ENCODE measurements around the gene ALDH5A1. TPM values are rescaled to one million over a fixed set of nuclear protein-coding genes. Genes with fewer than 3 reads are reported as not detected.

The ALDH5A1 gene
- polyA plus RNA-seq, 1 donor (not counting 4 experiments of a cell fraction or from before 2014, with no cell fraction given) = 0.45 TPM

DNA sequence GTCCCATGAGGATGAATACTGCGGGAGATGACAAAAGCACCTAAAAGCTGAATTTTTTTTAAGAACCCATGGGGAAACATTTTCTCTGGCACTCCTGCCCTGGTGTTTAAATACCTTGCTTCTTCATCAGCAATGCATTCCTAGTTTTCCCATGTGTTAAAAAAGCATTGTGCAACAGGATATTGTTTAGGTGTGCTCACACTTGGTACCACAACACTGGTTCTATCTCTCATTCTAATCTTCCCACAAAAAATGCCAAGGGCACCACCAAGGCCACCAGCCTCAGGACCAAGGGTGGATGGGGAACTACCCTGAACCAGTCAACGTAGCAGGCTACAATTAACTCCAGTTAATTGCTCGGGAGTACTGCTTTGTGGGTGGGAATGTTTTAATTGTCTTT lies 50.9 kb downstream of the ALDH5A1 start:
- H3K27me3 ChIP-seq (ENCODE audit: control insufficient read depth, extremely low read depth, insufficient read depth, low read length) = no peaks in the 10 kb centered on the region
- FAIRE-seq (no peak), DNase-seq (ENCODE audit: low read depth, low spot score) (no peak)
- H3K4me2 ChIP-seq (ENCODE audit: control insufficient read depth, extremely low read depth, insufficient read depth, low read depth, low read length) = no peak overlapping the region
- dilution Hi-C loops (cut with MboI; ENCODE audit: extremely low pct_ligation_motif_present, low sequenced_read_pairs) = no loop called here
- no peaks in the 10 kb centered on the region for H3K9me3 ChIP-seq (ENCODE audit: control insufficient read depth, low read depth, low read length)
- H3K9ac ChIP-seq (ENCODE audit: control insufficient read depth, extremely low read depth, insufficient read depth, low read length) = no peak overlapping the region
- H2AFZ ChIP-seq (ENCODE audit: control insufficient read depth, low read length) = no peak overlapping the region
- no peak overlapping the region for H3K4me3 ChIP-seq (ENCODE audit: control insufficient read depth in 2 of 3, extremely low read depth in 1 of 3, insufficient read depth in 2 of 3, low read depth in 1 of 3, low read length in 3 of 3)
- H3K27ac ChIP-seq (ENCODE audit: control insufficient read depth, insufficient read depth, low read length) = no peak overlapping the region
- H3K36me3 ChIP-seq (ENCODE audit: control insufficient read depth in 2 of 2, extremely low read depth in 1 of 2, insufficient read depth in 2 of 2, low read length in 2 of 2) = no peaks in the 10 kb centered on the region
- H3K79me2 ChIP-seq (ENCODE audit: control insufficient read depth, insufficient read depth, low read length) = no peaks in the 10 kb centered on the region
- no peaks in the 10 kb centered on the region for H4K20me1 ChIP-seq (ENCODE audit: control insufficient read depth, extremely low read depth, insufficient read depth, low read length)
- H3K9me1 ChIP-seq (ENCODE audit: control insufficient read depth, extremely low read depth, insufficient read depth, low read length) = no peaks in the 10 kb centered on the region
- H3K4me1 ChIP-seq (ENCODE audit: control insufficient read depth, extremely low read depth, insufficient read depth, low read length) = no peaks in the 10 kb centered on the region
- TF ChIP-seq EZH2 (IDR thresholded peaks at IDR 0.05; ENCODE audit: low read length) (no peak), CTCF (optimal IDR thresholded peaks at IDR 0.05 in 1 of 3, IDR thresholded peaks at IDR 0.05 in 1 of 3, conservative IDR thresholded peaks at IDR 0.05 in 1 of 3; ENCODE audit: extremely low read depth in 1 of 3, insufficient read depth in 2 of 3, low read length in 3 of 3) (no peak)

DNA sequence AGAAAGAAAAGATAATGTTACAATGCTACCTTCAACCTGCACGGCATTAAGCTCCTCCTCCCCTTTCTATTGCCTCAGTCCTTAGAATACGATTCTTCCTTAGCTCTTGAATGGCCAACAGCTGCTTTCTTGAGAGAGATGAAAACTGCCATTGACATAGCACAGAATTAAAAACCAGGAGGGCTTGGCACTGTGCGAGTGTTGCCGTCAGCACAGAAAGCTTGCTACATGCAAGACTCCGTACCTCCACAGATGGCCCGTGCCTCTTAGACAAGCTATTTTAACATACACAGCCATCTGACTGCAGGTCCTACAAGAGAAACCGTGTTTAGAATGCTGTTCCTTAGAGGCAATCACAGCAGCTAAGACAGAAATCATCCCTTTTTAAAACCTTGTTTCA lies 51.7 kb downstream of the ALDH5A1 start:
- no peak for DNase-seq (ENCODE audit: low read depth, low spot score)
- no peaks in the 10 kb centered on the region for H3K4me1 ChIP-seq (ENCODE audit: control insufficient read depth, extremely low read depth, insufficient read depth, low read length)
- H2AFZ ChIP-seq (ENCODE audit: control insufficient read depth, low read length) = no peak overlapping the region
- dilution Hi-C loops (cut with MboI; ENCODE audit: extremely low pct_ligation_motif_present, low sequenced_read_pairs) = no loop called here
- FAIRE-seq = no peak
- H3K36me3 ChIP-seq (ENCODE audit: control insufficient read depth in 2 of 2, extremely low read depth in 1 of 2, insufficient read depth in 2 of 2, low read length in 2 of 2) = no peaks in the 10 kb centered on the region
- H3K4me3 ChIP-seq (ENCODE audit: control insufficient read depth in 2 of 3, extremely low read depth in 1 of 3, insufficient read depth in 2 of 3, low read depth in 1 of 3, low read length in 3 of 3) = no peak overlapping the region
- no peak overlapping the region for H3K4me2 ChIP-seq (ENCODE audit: control insufficient read depth, extremely low read depth, insufficient read depth, low read depth, low read length)
- TF ChIP-seq EZH2 (IDR thresholded peaks at IDR 0.05; ENCODE audit: low read length) = no peak
- TF ChIP-seq CTCF (optimal IDR thresholded peaks at IDR 0.05 in 1 of 3, IDR thresholded peaks at IDR 0.05 in 1 of 3, conservative IDR thresholded peaks at IDR 0.05 in 1 of 3; ENCODE audit: extremely low read depth in 1 of 3, insufficient read depth in 2 of 3, low read length in 3 of 3) = no peak
- H3K27ac ChIP-seq (ENCODE audit: control insufficient read depth, insufficient read depth, low read length) = no peak overlapping the region
- no peaks in the 10 kb centered on the region for H3K27me3 ChIP-seq (ENCODE audit: control insufficient read depth, extremely low read depth, insufficient read depth, low read length)
- no peaks in the 10 kb centered on the region for H3K79me2 ChIP-seq (ENCODE audit: control insufficient read depth, insufficient read depth, low read length)
- no peak overlapping the region for H3K9ac ChIP-seq (ENCODE audit: control insufficient read depth, extremely low read depth, insufficient read depth, low read length)
- H3K9me3 ChIP-seq (ENCODE audit: control insufficient read depth, low read depth, low read length) = no peaks in the 10 kb centered on the region
- no peaks in the 10 kb centered on the region for H4K20me1 ChIP-seq (ENCODE audit: control insufficient read depth, extremely low read depth, insufficient read depth, low read length)
- H3K9me1 ChIP-seq (ENCODE audit: control insufficient read depth, extremely low read depth, insufficient read depth, low read length) = no peaks in the 10 kb centered on the region
